Ishikawa (cell line): Measurements from ENCODE around the gene GSDMA.

Source experiments
- CREB1 ChIP-seq: IDR thresholded peaks from 2 replicates; pipeline ENCODE4 v1.6.1; 2012; ENCODE audit warnings: low read depth
- EGR1 ChIP-seq: IDR thresholded peaks from 2 replicates; pipeline ENCODE4 v1.6.1; 2012
- EP300 ChIP-seq: IDR thresholded peaks from 2 replicates; pipeline ENCODE4 v1.6.1; 2012; ENCODE audit warnings: borderline replicate concordance
- MAX ChIP-seq: IDR thresholded peaks from 2 replicates; pipeline ENCODE4 v1.6.1; 2012
- REST ChIP-seq: IDR thresholded peaks from 2 replicates; pipeline ENCODE4 v1.6.1; 2012; ENCODE audit warnings: low read depth, mild to moderate bottlenecking
- TAF1 ChIP-seq: IDR thresholded peaks from 2 replicates; pipeline ENCODE4 v1.6.1; 2012; ENCODE audit warnings: low read depth, mild to moderate bottlenecking

- TF ChIP-seq TAF1 (no peak), REST (no peak), EP300 (no peak), CREB1 (no peak), MAX (no peak), EGR1 (no peak)
Measured at GRCh38 chr17:39922006-39922405, 40.8 kb upstream of the GSDMA start.
